ENCODE measurements around the gene DUSP1. TPM values are rescaled to one million over a fixed set of nuclear protein-coding genes. Genes with fewer than 3 reads are reported as not detected.

The DUSP1 gene
- total and polyA plus RNA-seq, 2 of the 4 experiments (the other 2 are of a cell fraction), result 304 to 467 TPM

DNA sequence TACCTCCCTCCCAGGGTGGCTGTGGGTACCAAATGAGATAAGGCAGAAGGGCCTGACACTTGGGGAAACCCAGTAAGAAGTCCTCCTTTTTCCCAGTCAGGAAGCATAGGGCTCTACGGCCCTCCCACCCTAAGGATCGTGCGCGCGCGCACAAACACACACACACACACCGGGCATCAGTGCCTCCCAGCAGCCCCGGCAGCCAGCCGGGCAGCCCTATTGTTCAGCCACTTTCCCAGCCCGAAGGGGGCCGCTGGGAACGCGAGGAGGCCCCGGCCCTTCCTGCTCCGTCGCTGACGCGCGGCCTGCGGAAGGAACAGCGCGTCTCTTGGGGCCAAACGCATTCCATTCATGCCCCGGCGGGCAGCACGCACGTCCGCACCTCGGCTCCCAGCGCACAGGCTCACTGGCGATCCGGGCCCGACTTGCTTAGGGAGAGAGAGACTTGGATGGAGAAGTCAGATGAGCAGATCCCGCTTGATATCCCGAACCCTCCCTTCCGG lies 22.6 kb downstream of the DUSP1 start:
- no TSS peak for BruUV-seq (replicated peaks)
- no peak overlapping the region for H3K23ac ChIP-seq (ENCODE audit: low read depth, low read length)
- H4K8ac ChIP-seq (ENCODE audit: low read depth in 2 of 2, low read length in 2 of 2), result no peak overlapping the region
- H2AFZ ChIP-seq (replicated peaks; ENCODE audit: low read length, poor library complexity), result peak overlapping the region; percentile 65
- H2AK9ac ChIP-seq (replicated peaks; ENCODE audit: low read depth, low read length, poor library complexity), result no peak overlapping the region
- ChIA-PET POLR2A (ENCODE audit: unreplicated experiment) (no interaction called here), CTCF (no interaction called here)
- no peak overlapping the region for H3K4me2 ChIP-seq (ENCODE audit: low read depth, low read length)
- 20% methylated on average over 1 of the region's 36 CpGs; no CpG with 5 or more reads in 1 of the 2 experiments for WGBS, 2 experiments (ENCODE audit: extremely low coverage in 2 of 2, insufficient read length in 1 of 2)
- intact Hi-C loops (cut with micrococcal nuclease), result no loop called here
- H2BK5ac ChIP-seq (ENCODE audit: low read depth, low read length, poor library complexity, severe bottlenecking), result no peak overlapping the region
- ATAC-seq (ENCODE audit: low read depth) (no peak), DNase-seq (no peak)
- H3K18ac ChIP-seq (ENCODE audit: low read depth, low read length), result no peak overlapping the region
- H3K9ac ChIP-seq (ENCODE audit: low read depth, low read length), result no peak overlapping the region
- dilution Hi-C loops (cut with HindIII; ENCODE audit: low sequenced_read_pairs, unreplicated experiment), result no loop called here
- no peak overlapping the region for H2BK20ac ChIP-seq (ENCODE audit: low read depth, low read length)
- H3K27ac ChIP-seq (ENCODE audit: insufficient read depth, low read length), result no peak overlapping the region
- H2BK15ac ChIP-seq (ENCODE audit: low read depth, low read length), result no peak overlapping the region
- H4K5ac ChIP-seq (ENCODE audit: low read depth, low read length), result no peak overlapping the region
- H3K9me1 ChIP-seq (ENCODE audit: insufficient read depth, low read length), result 0 out of 2 replicates have a peak, but pooled peaks cover 2% of the 10 kb centered on the region
- H4K20me1 ChIP-seq (ENCODE audit: insufficient read depth, low read length), result no peaks in the 10 kb centered on the region
- no peaks in the 10 kb centered on the region for H3K79me1 ChIP-seq (ENCODE audit: low read depth in 1 of 2, low read length in 2 of 2)
- no peak overlapping the region for H3K14ac ChIP-seq (replicated peaks; ENCODE audit: low read depth, low read length)
- in situ Hi-C loops (cut with MboI; ENCODE audit: low sequenced_read_pairs), result no loop called here
- no peak overlapping the region for H2BK120ac ChIP-seq (ENCODE audit: low read depth, low read length)
- no peaks in the 10 kb centered on the region for H3K4me1 ChIP-seq (ENCODE audit: control insufficient read depth, insufficient read depth, low read length)
- H4K91ac ChIP-seq (ENCODE audit: insufficient read depth, low read depth, low read length), result no peak overlapping the region
- no peak overlapping the region for H3K4ac ChIP-seq (ENCODE audit: low read depth, low read length)
- H2AK5ac ChIP-seq (ENCODE audit: low read depth, low read length), result no peak overlapping the region
- H3K27me3 ChIP-seq (ENCODE audit: control insufficient read depth, insufficient read depth, low read length), result peaks cover 2% of the 10 kb centered on the region; the same call in 1 of the 2 replicates
- TF ChIP-seq, protein P1, sequence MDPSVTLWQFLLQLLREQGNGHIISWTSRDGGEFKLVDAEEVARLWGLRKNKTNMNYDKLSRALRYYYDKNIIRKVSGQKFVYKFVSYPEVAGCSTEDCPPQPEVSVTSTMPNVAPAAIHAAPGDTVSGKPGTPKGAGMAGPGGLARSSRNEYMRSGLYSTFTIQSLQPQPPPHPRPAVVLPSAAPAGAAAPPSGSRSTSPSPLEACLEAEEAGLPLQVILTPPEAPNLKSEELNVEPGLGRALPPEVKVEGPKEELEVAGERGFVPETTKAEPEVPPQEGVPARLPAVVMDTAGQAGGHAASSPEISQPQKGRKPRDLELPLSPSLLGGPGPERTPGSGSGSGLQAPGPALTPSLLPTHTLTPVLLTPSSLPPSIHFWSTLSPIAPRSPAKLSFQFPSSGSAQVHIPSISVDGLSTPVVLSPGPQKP (IDR thresholded peaks at IDR 0.05; ENCODE audit: borderline replicate concordance, low read depth, low read length), result no peak
- TF ChIP-seq MXI1 (IDR thresholded peaks at IDR 0.05; ENCODE audit: borderline replicate concordance, low read depth, low read length), result no peak
- no peak for TF ChIP-seq MAZ (IDR thresholded peaks at IDR 0.05; ENCODE audit: borderline replicate concordance, low read depth, low read length)
- no peak for TF ChIP-seq RAD21 (IDR thresholded peaks at IDR 0.05; ENCODE audit: low read length)
- no peak overlapping the region for H3K4me3 ChIP-seq (ENCODE audit: insufficient read depth, low read depth, low read length)
- H3K36me3 ChIP-seq (ENCODE audit: control insufficient read depth, insufficient read depth, low read length), result no peaks in the 10 kb centered on the region
- no peak overlapping the region for H3K56ac ChIP-seq (ENCODE audit: extremely low read depth, insufficient read depth, low read length)
- peaks cover 6% of the 10 kb centered on the region for H3K9me3 ChIP-seq (ENCODE audit: control insufficient read depth, insufficient read depth, low read length)
